ENCODE measurements around the gene SNRPE. TPM values are rescaled to one million over a fixed set of nuclear protein-coding genes. Genes with fewer than 3 reads are reported as not detected.

Gene SNRPE
- total and polyA plus RNA-seq, 3 donors from 2014 or later, result 41.9 to 115 (median 49.5) TPM

GRCh38 chr1:203891950-203892349, 30.6 kb downstream of the SNRPE start:
- no peaks in the 10 kb centered on the region for H3K4me1 ChIP-seq
- no peak overlapping the region for H3K4me3 ChIP-seq
- TF ChIP-seq CTCF (IDR thresholded peaks at IDR 0.05) (no peak), POLR2A (IDR thresholded peaks at IDR 0.05) (no peak)
- no peak overlapping the region for H3K27ac ChIP-seq
- no peaks in the 10 kb centered on the region for H3K36me3 ChIP-seq (ENCODE audit: low read depth, missing control alignments)
- DNase-seq, result peak; percentile 43
- intact Hi-C loops (cut with DNase I; ENCODE audit: low total_unique reads), result no loop called here
- H3K27me3 ChIP-seq, result no peaks in the 10 kb centered on the region
- no peaks in the 10 kb centered on the region for H3K9me3 ChIP-seq
- 29 to 42% methylated on average over 2 of the region's 2 CpGs for WGBS, 2 donors

GRCh38 chr1:203898458-203899352, 37.3 kb downstream of the SNRPE start:
- no peaks in the 10 kb centered on the region for H3K27me3 ChIP-seq
- no peaks in the 10 kb centered on the region for H3K9me3 ChIP-seq
- no peaks in the 10 kb centered on the region for H3K36me3 ChIP-seq (ENCODE audit: low read depth, missing control alignments)
- no peak overlapping the region for H3K27ac ChIP-seq
- TF ChIP-seq CTCF (IDR thresholded peaks at IDR 0.05) (no peak), POLR2A (IDR thresholded peaks at IDR 0.05) (no peak)
- intact Hi-C loops (cut with DNase I; ENCODE audit: low total_unique reads), result no loop called here
- 59 to 84% methylated on average over 12 of the region's 12 CpGs for WGBS, 2 donors
- H3K4me3 ChIP-seq, result no peak overlapping the region
- H3K4me1 ChIP-seq, result no peaks in the 10 kb centered on the region
- no peak for DNase-seq

- Histone ChIP-seq H3K27ac (no peak overlapping the region), H3K4me1 (no peaks in the 10 kb centered on the region), H3K9me3 (no peaks in the 10 kb centered on the region), H3K36me3 (ENCODE audit: low read depth, missing control alignments) (no peaks in the 10 kb centered on the region), H3K27me3 (no peaks in the 10 kb centered on the region), H3K4me3 (no peak overlapping the region)
- DNase-seq, result no peak
- WGBS, 2 donors, result 66 to 76% methylated on average over 1 of the region's 1 CpG
- intact Hi-C loops (cut with DNase I; ENCODE audit: low total_unique reads), result no loop called here
- no peak for TF ChIP-seq CTCF (IDR thresholded peaks at IDR 0.05)
- TF ChIP-seq POLR2A (IDR thresholded peaks at IDR 0.05), result no peak
These were observed 37.9 kb downstream of the SNRPE start for GRCh38 chr1:203899353-203899716.

GRCh38 chr1:203899869-203900714, 38.7 kb downstream of the SNRPE start:
- 79 to 89% methylated on average over 13 to 47 of the region's 47 CpGs for WGBS, 2 donors
- DNase-seq, result no peak
- peak overlapping the region; percentile 34 to 51 for H3K4me3 ChIP-seq
- TF ChIP-seq POLR2A (IDR thresholded peaks at IDR 0.05), result no peak
- TF ChIP-seq CTCF (IDR thresholded peaks at IDR 0.05), result no peak
- no peaks in the 10 kb centered on the region for H3K4me1 ChIP-seq
- intact Hi-C loops (cut with DNase I; ENCODE audit: low total_unique reads), result no loop called here
- H3K27me3 ChIP-seq, result no peaks in the 10 kb centered on the region
- no peaks in the 10 kb centered on the region for H3K9me3 ChIP-seq
- H3K27ac ChIP-seq, result no peak overlapping the region
- no peaks in the 10 kb centered on the region for H3K36me3 ChIP-seq (ENCODE audit: low read depth, missing control alignments)

Data from testis (tissue), 3 donors.